ENCODE measurements around the gene ACAA1. TPM values are rescaled to one million over a fixed set of nuclear protein-coding genes. Genes with fewer than 3 reads are reported as not detected.
A peak's percentile ranks its signal among the peaks of the same experiment; 100 is the strongest.
"Not testable (repeated sequence)": the region's sequence is repeated elsewhere in the genome, so short reads cannot be mapped to it uniquely, and the experiment has no call there.

The ACAA1 gene
- total RNA-seq, result 100 to 1,000 TPM; 177 to 186 TPM
- long read RNA-seq, transcript ACAA1-203 (10 exons, 1,944 nt), result minor isoform, 10 of 444 reads
- long read RNA-seq, transcript ACAA1-202 (12 exons, 1,785 nt), result major isoform, 325 of 444 reads
- long read RNA-seq, partial matches to known transcripts, result 30 of 444 reads
- long read RNA-seq, other reads (novel, unspliced or antisense), result 78 of 444 reads

- DNase-seq, result peak; percentile 100
- ATAC-seq, result peak; percentile 83
- intact Hi-C loops (cut with DNase I, micrococcal nuclease), result no loop called here
These were observed at the start of gene ACAA1 for GRCh38 chr3:38136777-38137614. ACAA1 (minus strand) TSS chr3:38137127; CDS start chr3:38137035, 92 bp downstream.

GRCh38 chr3:38177181-38177580, 40.3 kb upstream of the ACAA1 start:
- intact Hi-C loops (cut with DNase I, micrococcal nuclease), result no loop called here
- ATAC-seq (no peak), DNase-seq (no peak)

GRCh38 chr3:38173834-38174418, 37.0 kb upstream of the ACAA1 start:
- intact Hi-C loops (cut with DNase I, micrococcal nuclease), result no loop called here
- no peak for DNase-seq
- no peak for ATAC-seq

GRCh38 chr3:38171622-38172021, 34.7 kb upstream of the ACAA1 start:
- ATAC-seq, result no peak
- DNase-seq, result no peak
- intact Hi-C loops (cut with DNase I, micrococcal nuclease), result no loop called here

GRCh38 chr3:38170722-38171121, 33.8 kb upstream of the ACAA1 start:
- intact Hi-C loops (cut with DNase I, micrococcal nuclease), result no loop called here
- no peak for ATAC-seq
- no peak for DNase-seq

- no peak for DNase-seq
- ATAC-seq, result no peak
- intact Hi-C loops (cut with DNase I, micrococcal nuclease), result no loop called here
These were observed 32.0 kb upstream of the ACAA1 start for GRCh38 chr3:38169027-38169317.

GRCh38 chr3:38168151-38169026, 31.5 kb upstream of the ACAA1 start:
- DNase-seq, result no peak
- no peak for ATAC-seq
- intact Hi-C loops (cut with DNase I, micrococcal nuclease), result no loop called here

GRCh38 chr3:38167591-38167990, 30.7 kb upstream of the ACAA1 start:
- ATAC-seq (no peak), DNase-seq (no peak)
- intact Hi-C loops (cut with DNase I, micrococcal nuclease), result no loop called here

- ATAC-seq (peak; percentile 39), DNase-seq (peak; percentile 70 to 74)
- intact Hi-C loops (cut with DNase I, micrococcal nuclease), result no loop called here
These were observed 28.9 kb upstream of the ACAA1 start for GRCh38 chr3:38165722-38166387.

- peak; percentile 86 for ATAC-seq
- DNase-seq, result peak; percentile 99 to 100
- intact Hi-C loops (cut with DNase I, micrococcal nuclease), result no loop called here
These were observed 28.2 kb upstream of the ACAA1 start, which contains the start of gene OXSR1 for GRCh38 chr3:38164952-38165721. OXSR1 (plus strand) TSS chr3:38165537; CDS start chr3:38165877, 340 bp downstream.

- DNase-seq (no peak), ATAC-seq (no peak)
- intact Hi-C loops (cut with DNase I, micrococcal nuclease), result no loop called here
These were observed 27.7 kb upstream of the ACAA1 start for GRCh38 chr3:38164643-38164951.

GRCh38 chr3:38163841-38164642, 27.1 kb upstream of the ACAA1 start:
- intact Hi-C loops (cut with DNase I, micrococcal nuclease), result no loop called here
- no peak for ATAC-seq
- DNase-seq, result peak; percentile 44 to 47

GRCh38 chr3:38163117-38163840, 26.4 kb upstream of the ACAA1 start:
- intact Hi-C loops (cut with DNase I, micrococcal nuclease), result no loop called here
- ATAC-seq (no peak), DNase-seq (no peak)

GRCh38 chr3:38160704-38161103, 23.8 kb upstream of the ACAA1 start:
- ATAC-seq; DNase-seq; intact Hi-C loops (cut with DNase I, micrococcal nuclease): not testable (repeated sequence)

GRCh38 chr3:38158472-38158871, 21.5 kb upstream of the ACAA1 start:
- ATAC-seq, result no peak
- intact Hi-C loops (cut with DNase I, micrococcal nuclease), result no loop called here
- DNase-seq, result no peak

GRCh38 chr3:38157595-38157994, 20.7 kb upstream of the ACAA1 start:
- intact Hi-C loops (cut with DNase I, micrococcal nuclease), result no loop called here
- ATAC-seq (peak; percentile 22), DNase-seq (no peak)

GRCh38 chr3:38157117-38157516, 20.2 kb upstream of the ACAA1 start:
- intact Hi-C loops (cut with DNase I, micrococcal nuclease), result no loop called here
- ATAC-seq (no peak), DNase-seq (no peak)
